ENCODE measurements around the gene TANGO6. TPM values are rescaled to one million over a fixed set of nuclear protein-coding genes. Genes with fewer than 3 reads are reported as not detected.

The TANGO6 gene
- total RNA-seq, 1 donor from 2014 or later = 11.1 TPM

- DNase-seq (ENCODE audit: low spot score) = no peak
- H3K27ac Mint-ChIP-seq (ENCODE audit: unreplicated experiment) = no peak overlapping the region
- H3K27me3 Mint-ChIP-seq (ENCODE audit: low read depth) = no peaks in the 10 kb centered on the region
- no peak for TF ChIP-seq CTCF (IDR thresholded peaks at IDR 0.05)
- H3K36me3 Mint-ChIP-seq (ENCODE audit: low read depth) = peaks cover 10% of the 10 kb centered on the region
- H3K4me3 Mint-ChIP-seq (ENCODE audit: unreplicated experiment) = no peak overlapping the region
- peaks cover 4% of the 10 kb centered on the region for H3K9me3 Mint-ChIP-seq (ENCODE audit: low read depth)
- peaks cover 17% of the 10 kb centered on the region for H3K4me1 Mint-ChIP-seq (ENCODE audit: low read depth)
These were observed 105.0 kb downstream of the TANGO6 start for GRCh38 chr16:68948230-68948910.

- no peaks in the 10 kb centered on the region for H3K9me3 Mint-ChIP-seq (ENCODE audit: low read depth)
- peaks cover 9% of the 10 kb centered on the region for H3K4me1 Mint-ChIP-seq (ENCODE audit: low read depth)
- no peaks in the 10 kb centered on the region for H3K27me3 Mint-ChIP-seq (ENCODE audit: low read depth)
- H3K4me3 Mint-ChIP-seq (ENCODE audit: unreplicated experiment) = no peak overlapping the region
- peaks cover 2% of the 10 kb centered on the region for H3K36me3 Mint-ChIP-seq (ENCODE audit: low read depth)
- no peak overlapping the region for H3K27ac Mint-ChIP-seq (ENCODE audit: unreplicated experiment)
- TF ChIP-seq CTCF (IDR thresholded peaks at IDR 0.05) = no peak
- no peak for DNase-seq (ENCODE audit: low spot score)
These were observed 108.9 kb downstream of the TANGO6 start for GRCh38 chr16:68951991-68952877.

GRCh38 chr16:68954911-68955635 is 111.7 kb downstream of the TANGO6 start:
- Mint-ChIP-seq H3K4me3 (ENCODE audit: unreplicated experiment) (no peak overlapping the region), H3K36me3 (ENCODE audit: low read depth) (peaks cover 2% of the 10 kb centered on the region), H3K4me1 (ENCODE audit: low read depth) (peaks cover 9% of the 10 kb centered on the region), H3K9me3 (ENCODE audit: low read depth) (no peaks in the 10 kb centered on the region), H3K27me3 (ENCODE audit: low read depth) (no peaks in the 10 kb centered on the region), H3K27ac (ENCODE audit: unreplicated experiment) (no peak overlapping the region)
- no peak for DNase-seq (ENCODE audit: low spot score)
- TF ChIP-seq CTCF (IDR thresholded peaks at IDR 0.05) = no peak

- no peak for DNase-seq (ENCODE audit: low spot score)
- Mint-ChIP-seq H3K36me3 (ENCODE audit: low read depth) (peaks cover 1% of the 10 kb centered on the region), H3K9me3 (ENCODE audit: low read depth) (peaks cover 5% of the 10 kb centered on the region), H3K4me1 (ENCODE audit: low read depth) (no peaks in the 10 kb centered on the region), H3K4me3 (ENCODE audit: unreplicated experiment) (no peak overlapping the region), H3K27ac (ENCODE audit: unreplicated experiment) (no peak overlapping the region), H3K27me3 (ENCODE audit: low read depth) (no peaks in the 10 kb centered on the region)
- no peak for TF ChIP-seq CTCF (IDR thresholded peaks at IDR 0.05)
These were observed 117.6 kb downstream of the TANGO6 start for GRCh38 chr16:68960910-68961309.
